Measurements from ENCODE around the gene PAIP2B.

- TF ChIP-seq EP300 (IDR thresholded peaks at IDR 0.05; ENCODE audit: borderline replicate concordance) (no peak), CREB1 (IDR thresholded peaks at IDR 0.05; ENCODE audit: low read depth) (no peak), RAD21 (IDR thresholded peaks at IDR 0.05; ENCODE audit: low read depth) (no peak), YY1 (IDR thresholded peaks at IDR 0.05; ENCODE audit: low read depth) (no peak), TAF1 (IDR thresholded peaks at IDR 0.05; ENCODE audit: low read depth) (no peak), CEBPB (IDR thresholded peaks at IDR 0.05) (no peak), TCF12 (IDR thresholded peaks at IDR 0.05; ENCODE audit: low read depth) (no peak), FOXM1 (IDR thresholded peaks at IDR 0.05; ENCODE audit: borderline replicate concordance, low read depth) (no peak), EGR1 (IDR thresholded peaks at IDR 0.05) (no peak), TEAD4 (IDR thresholded peaks at IDR 0.05) (no peak)
- TF ChIP-seq, protein P1, sequence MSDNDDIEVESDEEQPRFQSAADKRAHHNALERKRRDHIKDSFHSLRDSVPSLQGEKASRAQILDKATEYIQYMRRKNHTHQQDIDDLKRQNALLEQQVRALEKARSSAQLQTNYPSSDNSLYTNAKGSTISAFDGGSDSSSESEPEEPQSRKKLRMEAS (IDR thresholded peaks at IDR 0.05): no peak
- TF ChIP-seq, protein P2, sequence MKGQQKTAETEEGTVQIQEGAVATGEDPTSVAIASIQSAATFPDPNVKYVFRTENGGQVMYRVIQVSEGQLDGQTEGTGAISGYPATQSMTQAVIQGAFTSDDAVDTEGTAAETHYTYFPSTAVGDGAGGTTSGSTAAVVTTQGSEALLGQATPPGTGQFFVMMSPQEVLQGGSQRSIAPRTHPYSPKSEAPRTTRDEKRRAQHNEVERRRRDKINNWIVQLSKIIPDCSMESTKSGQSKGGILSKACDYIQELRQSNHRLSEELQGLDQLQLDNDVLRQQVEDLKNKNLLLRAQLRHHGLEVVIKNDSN (IDR thresholded peaks at IDR 0.05): no peak
- TF ChIP-seq, protein P3, sequence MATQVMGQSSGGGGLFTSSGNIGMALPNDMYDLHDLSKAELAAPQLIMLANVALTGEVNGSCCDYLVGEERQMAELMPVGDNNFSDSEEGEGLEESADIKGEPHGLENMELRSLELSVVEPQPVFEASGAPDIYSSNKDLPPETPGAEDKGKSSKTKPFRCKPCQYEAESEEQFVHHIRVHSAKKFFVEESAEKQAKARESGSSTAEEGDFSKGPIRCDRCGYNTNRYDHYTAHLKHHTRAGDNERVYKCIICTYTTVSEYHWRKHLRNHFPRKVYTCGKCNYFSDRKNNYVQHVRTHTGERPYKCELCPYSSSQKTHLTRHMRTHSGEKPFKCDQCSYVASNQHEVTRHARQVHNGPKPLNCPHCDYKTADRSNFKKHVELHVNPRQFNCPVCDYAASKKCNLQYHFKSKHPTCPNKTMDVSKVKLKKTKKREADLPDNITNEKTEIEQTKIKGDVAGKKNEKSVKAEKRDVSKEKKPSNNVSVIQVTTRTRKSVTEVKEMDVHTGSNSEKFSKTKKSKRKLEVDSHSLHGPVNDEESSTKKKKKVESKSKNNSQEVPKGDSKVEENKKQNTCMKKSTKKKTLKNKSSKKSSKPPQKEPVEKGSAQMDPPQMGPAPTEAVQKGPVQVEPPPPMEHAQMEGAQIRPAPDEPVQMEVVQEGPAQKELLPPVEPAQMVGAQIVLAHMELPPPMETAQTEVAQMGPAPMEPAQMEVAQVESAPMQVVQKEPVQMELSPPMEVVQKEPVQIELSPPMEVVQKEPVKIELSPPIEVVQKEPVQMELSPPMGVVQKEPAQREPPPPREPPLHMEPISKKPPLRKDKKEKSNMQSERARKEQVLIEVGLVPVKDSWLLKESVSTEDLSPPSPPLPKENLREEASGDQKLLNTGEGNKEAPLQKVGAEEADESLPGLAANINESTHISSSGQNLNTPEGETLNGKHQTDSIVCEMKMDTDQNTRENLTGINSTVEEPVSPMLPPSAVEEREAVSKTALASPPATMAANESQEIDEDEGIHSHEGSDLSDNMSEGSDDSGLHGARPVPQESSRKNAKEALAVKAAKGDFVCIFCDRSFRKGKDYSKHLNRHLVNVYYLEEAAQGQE (IDR thresholded peaks at IDR 0.05; ENCODE audit: low read depth): no peak
Observed at GRCh38 chr2:71269511-71270090, 42.7 kb upstream of the PAIP2B start.

Measured in Ishikawa (cell line).